ENCODE measurements around the gene TYMS. TPM values are rescaled to one million over a fixed set of nuclear protein-coding genes. Genes with fewer than 3 reads are reported as not detected.

Gene TYMS
- total RNA-seq, 1 donor from 2014 or later = 15.5 TPM

- H3K4me1 Mint-ChIP-seq (ENCODE audit: low read depth, unreplicated experiment) = peaks cover 5% of the 10 kb centered on the region
- no peak overlapping the region for H3K27ac Mint-ChIP-seq (ENCODE audit: unreplicated experiment)
- H3K9me3 Mint-ChIP-seq (ENCODE audit: unreplicated experiment) = peaks cover 3% of the 10 kb centered on the region
- no peak overlapping the region for H3K4me3 Mint-ChIP-seq (ENCODE audit: unreplicated experiment)
- peaks cover 3% of the 10 kb centered on the region for H3K27me3 Mint-ChIP-seq (ENCODE audit: unreplicated experiment)
- H3K36me3 Mint-ChIP-seq (ENCODE audit: unreplicated experiment) = no peaks in the 10 kb centered on the region
- TF ChIP-seq CTCF (IDR thresholded peaks at IDR 0.05; ENCODE audit: partially characterized antibody, unreplicated experiment) = no peak
- no peak for DNase-seq
Measured at GRCh38 chr18:682833-683232, 25.4 kb downstream of the TYMS start.

- H3K4me3 Mint-ChIP-seq (ENCODE audit: unreplicated experiment) = no peak overlapping the region
- H3K9me3 Mint-ChIP-seq (ENCODE audit: unreplicated experiment) = peaks cover 3% of the 10 kb centered on the region
- peaks cover 3% of the 10 kb centered on the region for H3K27me3 Mint-ChIP-seq (ENCODE audit: unreplicated experiment)
- no peak for TF ChIP-seq CTCF (IDR thresholded peaks at IDR 0.05; ENCODE audit: partially characterized antibody, unreplicated experiment)
- no peaks in the 10 kb centered on the region for H3K36me3 Mint-ChIP-seq (ENCODE audit: unreplicated experiment)
- H3K4me1 Mint-ChIP-seq (ENCODE audit: low read depth, unreplicated experiment) = peaks cover 5% of the 10 kb centered on the region
- no peak overlapping the region for H3K27ac Mint-ChIP-seq (ENCODE audit: unreplicated experiment)
- no peak for DNase-seq
Measured at GRCh38 chr18:683531-683930, 26.1 kb downstream of the TYMS start.

- Mint-ChIP-seq H3K27me3 (ENCODE audit: unreplicated experiment) (peaks cover 3% of the 10 kb centered on the region), H3K4me1 (ENCODE audit: low read depth, unreplicated experiment) (peaks cover 5% of the 10 kb centered on the region), H3K4me3 (ENCODE audit: unreplicated experiment) (no peak overlapping the region), H3K27ac (ENCODE audit: unreplicated experiment) (no peak overlapping the region), H3K36me3 (ENCODE audit: unreplicated experiment) (no peaks in the 10 kb centered on the region), H3K9me3 (ENCODE audit: unreplicated experiment) (peaks cover 3% of the 10 kb centered on the region)
- DNase-seq = no peak
- no peak for TF ChIP-seq CTCF (IDR thresholded peaks at IDR 0.05; ENCODE audit: partially characterized antibody, unreplicated experiment)
Measured at GRCh38 chr18:685438-685837, 28.0 kb downstream of the TYMS start.

GRCh38 chr18:686339-687111 is 29.1 kb downstream of the TYMS start:
- Mint-ChIP-seq H3K4me3 (ENCODE audit: unreplicated experiment) (peak overlapping the region; percentile 50), H3K9me3 (ENCODE audit: unreplicated experiment) (peaks cover 3% of the 10 kb centered on the region), H3K27me3 (ENCODE audit: unreplicated experiment) (peaks cover 3% of the 10 kb centered on the region), H3K36me3 (ENCODE audit: unreplicated experiment) (no peaks in the 10 kb centered on the region), H3K27ac (ENCODE audit: unreplicated experiment) (no peak overlapping the region), H3K4me1 (ENCODE audit: low read depth, unreplicated experiment) (peaks cover 5% of the 10 kb centered on the region)
- DNase-seq = peak; percentile 28
- no peak for TF ChIP-seq CTCF (IDR thresholded peaks at IDR 0.05; ENCODE audit: partially characterized antibody, unreplicated experiment)

GRCh38 chr18:688323-688722 is 30.9 kb downstream of the TYMS start:
- DNase-seq = no peak
- H3K4me3 Mint-ChIP-seq (ENCODE audit: unreplicated experiment) = no peak overlapping the region
- peaks cover 5% of the 10 kb centered on the region for H3K4me1 Mint-ChIP-seq (ENCODE audit: low read depth, unreplicated experiment)
- H3K27ac Mint-ChIP-seq (ENCODE audit: unreplicated experiment) = no peak overlapping the region
- no peak for TF ChIP-seq CTCF (IDR thresholded peaks at IDR 0.05; ENCODE audit: partially characterized antibody, unreplicated experiment)
- H3K27me3 Mint-ChIP-seq (ENCODE audit: unreplicated experiment) = peaks cover 4% of the 10 kb centered on the region
- H3K36me3 Mint-ChIP-seq (ENCODE audit: unreplicated experiment) = no peaks in the 10 kb centered on the region
- peaks cover 3% of the 10 kb centered on the region for H3K9me3 Mint-ChIP-seq (ENCODE audit: unreplicated experiment)
